ENCODE results near the gene RALGAPB. TPM values are rescaled to one million over a fixed set of nuclear protein-coding genes. Genes with fewer than 3 reads are reported as not detected.

The RALGAPB gene
- total RNA-seq, 1 experiment from 2014 or later: 36.7 TPM

- ChIA-PET POLR2A (interaction anchor here (0.6 kb wide), 1 partner anchor 220 kb away, joined by 3 read pairs; no protein-coding TSS in a partner anchor), CTCF (no interaction called here)
- TF ChIP-seq NR3C1 (CRISPR knock-in tag; conservative IDR thresholded peaks at IDR 0.05; ENCODE audit: low read depth) (no peak), NFE2L1 (CRISPR knock-in tag; IDR thresholded peaks at IDR 0.05) (no peak), PREB (CRISPR knock-in tag; IDR thresholded peaks at IDR 0.05; ENCODE audit: borderline replicate concordance) (no peak), ETV6 (CRISPR knock-in tag; IDR thresholded peaks at IDR 0.05) (no peak)
- DNase-seq (ENCODE audit: low spot score): no peak
- no peak for ATAC-seq
- Mint-ChIP-seq H3K27me3 (ENCODE audit: low read depth) (no peaks in the 10 kb centered on the region), H3K4me3 (no peak overlapping the region), H3K4me1 (peaks cover 9% of the 10 kb centered on the region), H3K36me3 (peaks cover 25% of the 10 kb centered on the region), H3K27ac (no peak overlapping the region), H3K9me3 (no peaks in the 10 kb centered on the region)
These were observed 100.8 kb downstream of the RALGAPB start for GRCh38 chr20:38573413-38573812.

GRCh38 chr20:38579219-38579910 lies 106.7 kb downstream of the RALGAPB start:
- ChIA-PET CTCF (interaction anchor here (0.7 kb wide), 1 partner anchor 28 kb away, joined by 3 read pairs; no protein-coding TSS in a partner anchor), POLR2A (no interaction called here)
- H3K4me1 Mint-ChIP-seq: peaks cover 23% of the 10 kb centered on the region
- ATAC-seq (0 out of 2 replicates have a peak, but pooled peaks have one; percentile 10), DNase-seq (ENCODE audit: low spot score) (no peak)
- no peaks in the 10 kb centered on the region for H3K9me3 Mint-ChIP-seq
- no peak overlapping the region for H3K27ac Mint-ChIP-seq
- H3K4me3 Mint-ChIP-seq: no peak overlapping the region
- TF ChIP-seq ZNF512 (CRISPR knock-in tag; IDR thresholded peaks at IDR 0.05; ENCODE audit: borderline replicate concordance) (no peak), KAT7 (CRISPR knock-in tag; IDR thresholded peaks at IDR 0.05; ENCODE audit: borderline replicate concordance) (no peak), ZNF423 (CRISPR knock-in tag; IDR thresholded peaks at IDR 0.05) (no peak), STAT6 (CRISPR knock-in tag; conservative IDR thresholded peaks at IDR 0.05; ENCODE audit: low read depth) (no peak), PREB (CRISPR knock-in tag; IDR thresholded peaks at IDR 0.05; ENCODE audit: borderline replicate concordance) (0 out of 2 replicates have a peak, but pooled peaks have one; percentile 39), FOXP1 (CRISPR knock-in tag; IDR thresholded peaks at IDR 0.05; ENCODE audit: borderline replicate concordance) (no peak)
- H3K27me3 Mint-ChIP-seq (ENCODE audit: low read depth): no peaks in the 10 kb centered on the region
- peaks cover 11% of the 10 kb centered on the region for H3K36me3 Mint-ChIP-seq

GRCh38 chr20:38579921-38580320 lies 107.3 kb downstream of the RALGAPB start:
- Mint-ChIP-seq H3K27me3 (ENCODE audit: low read depth) (no peaks in the 10 kb centered on the region), H3K4me1 (peaks cover 23% of the 10 kb centered on the region), H3K36me3 (peaks cover 6% of the 10 kb centered on the region), H3K9me3 (no peaks in the 10 kb centered on the region), H3K27ac (no peak overlapping the region), H3K4me3 (no peak overlapping the region)
- ChIA-PET CTCF (no interaction called here), POLR2A (no interaction called here)
- DNase-seq (ENCODE audit: low spot score): no peak
- ATAC-seq: no peak
- TF ChIP-seq KAT7 (CRISPR knock-in tag; IDR thresholded peaks at IDR 0.05; ENCODE audit: borderline replicate concordance) (no peak), ETV6 (CRISPR knock-in tag; IDR thresholded peaks at IDR 0.05) (no peak), SOX15 (CRISPR knock-in tag; IDR thresholded peaks at IDR 0.05) (no peak), CREB1 (CRISPR knock-in tag; IDR thresholded peaks at IDR 0.05) (no peak), TEAD4 (CRISPR knock-in tag; IDR thresholded peaks at IDR 0.05) (no peak), ZNF121 (CRISPR knock-in tag; IDR thresholded peaks at IDR 0.05) (no peak), ELF4 (CRISPR knock-in tag; IDR thresholded peaks at IDR 0.05; ENCODE audit: low read depth) (no peak), NR1H2 (CRISPR knock-in tag; IDR thresholded peaks at IDR 0.05) (no peak), AFF4 (CRISPR knock-in tag; IDR thresholded peaks at IDR 0.05; ENCODE audit: borderline replicate concordance) (no peak), ZNF263 (CRISPR knock-in tag; IDR thresholded peaks at IDR 0.05; ENCODE audit: low read depth) (no peak), CREM (CRISPR knock-in tag; IDR thresholded peaks at IDR 0.05) (no peak), FOXK1 (CRISPR knock-in tag; IDR thresholded peaks at IDR 0.05) (no peak)
